Activated B cell treated with CpG ODN at 0.5 μM for 24 hours (primary cell): ENCODE data around the gene PPP1R9B. TPM values are rescaled to one million over a fixed set of nuclear protein-coding genes. Genes with fewer than 3 reads are reported as not detected.

ENCODE experiments used
- ATAC-seq: fragments of 200-7000 bp; cut with Tn5 transposase; one replicate; pipeline ENCODE4 v1.10.0; 2021; ENCODE audit warnings: low read depth, mild to moderate bottlenecking, moderate library complexity
- CTCF ChIA-PET: fragments of 350-600 bp; sonication (Branson Sonifier 250); formaldehyde crosslinking; loops from one replicate; lab custom pipeline; 2021; ENCODE audit warnings: antibody characterized with exemption; lab: Charles Lee
- POLR2A ChIA-PET: fragments of 350-600 bp; sonication (Branson Sonifier 250); formaldehyde crosslinking; loops from one replicate; lab custom pipeline; 2021; ENCODE audit warnings: antibody characterized with exemption; lab: Charles Lee
- DNase-seq: peaks from one replicate; pipeline ENCODE4 v3.0.0; 2022
- H3K27ac Mint-ChIP-seq: one replicate; pipeline ENCODE4 v1.8.0; 2020; ENCODE audit warnings: mixed read lengths
- H3K27me3 Mint-ChIP-seq: one replicate; pipeline ENCODE4 v1.8.0; 2021; ENCODE audit warnings: mixed read lengths
- H3K36me3 Mint-ChIP-seq: one replicate; pipeline ENCODE4 v1.8.0; 2021; ENCODE audit warnings: low read depth, mixed read lengths
- H3K4me1 Mint-ChIP-seq: one replicate; pipeline ENCODE4 v1.8.0; 2021; ENCODE audit warnings: mixed read lengths
- H3K4me3 Mint-ChIP-seq: one replicate; pipeline ENCODE4 v1.8.0; 2020; ENCODE audit warnings: mild to moderate bottlenecking, mixed read lengths
- H3K9me3 Mint-ChIP-seq: one replicate; pipeline ENCODE4 v1.8.0; 2020; ENCODE audit warnings: mixed read lengths
- CTCF ChIP-seq: fragments of 200-600 bp; IDR thresholded peaks from one replicate; pipeline ENCODE4 v1.8.0; 2022; ENCODE audit warnings: antibody characterized with exemption, mild to moderate bottlenecking
- intact Hi-C: fragments of 100-400 bp; cut with micrococcal nuclease; formaldehyde crosslinking; loops from one replicate; pipeline ENCODE4 v1.15.1; 2024
- total RNA-seq: library from RNA; stranded (reverse); gene quantifications from 2 replicates; pipeline ENCODE4 v1.2.3, GENCODE V29; 2022

PPP1R9B gene
- total RNA-seq, 1 donor from 2014 or later, result 313 TPM

- Mint-ChIP-seq H3K27me3 (peaks cover 31% of the 10 kb centered on the region), H3K4me3 (no peak overlapping the region), H3K4me1 (peaks cover 14% of the 10 kb centered on the region), H3K36me3 (peaks cover 6% of the 10 kb centered on the region), H3K27ac (no peak overlapping the region), H3K9me3 (no peaks in the 10 kb centered on the region)
- ATAC-seq (no peak), DNase-seq (no peak)
- intact Hi-C loops, result loop anchor here (2.0 kb wide), 1 partner anchor 156 kb away; no protein-coding TSS in a partner anchor
- ChIA-PET CTCF (interaction anchor here (0.6 to 2.1 kb wide), 9 partner anchors 17 to 179 kb away, joined by 3 to 10 read pairs (median 4); no protein-coding TSS in a partner anchor), POLR2A (interaction anchor here (0.6 to 1.0 kb wide), 2 partner anchors 9 to 16 kb away, joined by 3 to 7 read pairs; partner anchors contain the start of gene SAMD14)
- TF ChIP-seq CTCF, result no peak
Observed at GRCh38 chr17:50114401-50114800, 36.1 kb downstream of the PPP1R9B start.

GRCh38 chr17:50113624-50114320 is 36.7 kb downstream of the PPP1R9B start:
- TF ChIP-seq CTCF, result no peak
- POLR2A ChIA-PET, result no interaction called here
- Mint-ChIP-seq H3K4me1 (peaks cover 14% of the 10 kb centered on the region), H3K9me3 (no peaks in the 10 kb centered on the region), H3K27me3 (peaks cover 28% of the 10 kb centered on the region), H3K27ac (no peak overlapping the region), H3K36me3 (peaks cover 13% of the 10 kb centered on the region), H3K4me3 (no peak overlapping the region)
- DNase-seq (no peak), ATAC-seq (no peak)
- intact Hi-C loops, result loop anchor here (2.0 kb wide), 1 partner anchor 157 kb away; no protein-coding TSS in a partner anchor
- CTCF ChIA-PET, result interaction anchor here (1.1 to 1.4 kb wide), 4 partner anchors 18 to 65 kb away, joined by 3 to 5 read pairs (median 4); no protein-coding TSS in a partner anchor

- ATAC-seq (no peak), DNase-seq (no peak)
- no peak overlapping the region for H3K4me3 Mint-ChIP-seq
- no peak overlapping the region for H3K27ac Mint-ChIP-seq
- H3K9me3 Mint-ChIP-seq, result no peaks in the 10 kb centered on the region
- peaks cover 12% of the 10 kb centered on the region for H3K4me1 Mint-ChIP-seq
- TF ChIP-seq CTCF, result no peak
- ChIA-PET POLR2A (no interaction called here), CTCF (interaction anchor here (0.5 kb wide), 1 partner anchor 81 kb away, joined by 3 read pairs; no protein-coding TSS in a partner anchor)
- H3K36me3 Mint-ChIP-seq, result peaks cover 22% of the 10 kb centered on the region
- intact Hi-C loops, result no loop called here
- H3K27me3 Mint-ChIP-seq, result peaks cover 19% of the 10 kb centered on the region
Observed at GRCh38 chr17:50112694-50113093, 37.8 kb downstream of the PPP1R9B start.

DNA sequence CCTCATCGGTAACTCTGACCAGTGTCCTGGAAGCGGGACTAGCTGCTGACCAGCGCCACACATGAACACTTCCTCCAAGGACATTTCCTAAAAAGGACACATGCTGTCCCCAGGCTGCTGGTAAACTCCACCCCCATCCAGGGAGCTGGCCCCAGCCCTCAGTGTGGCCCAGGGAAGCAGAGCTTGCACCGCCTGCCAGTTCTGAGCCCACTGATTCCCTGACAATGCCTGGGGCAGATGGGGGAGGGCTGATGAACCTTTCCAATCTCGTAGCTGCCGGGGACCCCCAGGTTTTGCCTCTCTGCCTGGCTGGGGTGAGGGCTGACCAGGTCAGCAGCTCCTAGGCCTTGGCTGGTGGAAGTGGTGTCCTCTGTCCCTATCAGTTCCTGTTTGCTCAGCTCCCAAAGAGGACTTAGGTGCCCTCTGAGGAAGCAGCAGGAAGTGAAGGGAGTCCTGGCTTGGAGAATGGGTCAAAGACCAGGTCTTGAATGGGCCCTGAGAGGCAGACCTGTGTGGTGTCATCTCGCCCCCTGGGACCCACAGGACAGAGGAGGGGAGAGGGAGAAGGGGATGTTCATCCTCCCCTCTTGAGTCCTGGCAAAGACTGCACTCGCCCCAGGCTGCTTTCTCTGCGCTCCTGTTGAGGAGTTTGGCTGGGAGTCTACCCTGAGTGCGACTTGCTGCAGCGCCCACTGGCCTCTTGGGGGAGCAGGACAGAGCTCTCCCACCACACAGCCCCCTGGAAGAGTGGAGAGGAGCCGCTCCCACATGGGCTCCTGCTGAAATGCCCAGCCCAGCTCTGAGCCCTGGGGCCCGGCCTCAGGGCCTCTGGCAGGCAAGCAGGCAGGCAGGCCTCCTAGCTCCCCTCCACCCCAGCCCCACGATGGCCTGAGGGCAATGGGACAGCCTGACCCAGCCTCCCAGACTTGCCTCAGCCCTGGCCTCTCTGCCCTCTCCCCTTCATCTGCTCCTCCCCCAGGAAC is 38.5 kb downstream of the PPP1R9B start:
- no peak for TF ChIP-seq CTCF
- ATAC-seq (no peak), DNase-seq (no peak)
- POLR2A ChIA-PET, result no interaction called here
- CTCF ChIA-PET, result no interaction called here
- peaks cover 16% of the 10 kb centered on the region for H3K27me3 Mint-ChIP-seq
- intact Hi-C loops, result no loop called here
- peaks cover 7% of the 10 kb centered on the region for H3K4me1 Mint-ChIP-seq
- H3K9me3 Mint-ChIP-seq, result no peaks in the 10 kb centered on the region
- no peak overlapping the region for H3K27ac Mint-ChIP-seq
- H3K36me3 Mint-ChIP-seq, result peaks cover 28% of the 10 kb centered on the region
- H3K4me3 Mint-ChIP-seq, result no peak overlapping the region
